Measurements from ENCODE around the gene FBXL4.
"Not testable (repeated sequence)": the region's sequence is repeated elsewhere in the genome, so short reads cannot be mapped to it uniquely, and the experiment has no call there.

FBXL4 gene

GRCh38 chr6:98920904-98921431, 26.8 kb downstream of the FBXL4 start:
- DNase-seq (ENCODE audit: insufficient read length, low spot score) (no peak), FAIRE-seq (no peak)
- no peak for TF ChIP-seq CTCF (IDR thresholded peaks at IDR 0.05; ENCODE audit: insufficient read depth, missing control alignments)

GRCh38 chr6:98910946-98911345, 36.8 kb downstream of the FBXL4 start:
- not testable (repeated sequence) for FAIRE-seq; DNase-seq (ENCODE audit: insufficient read length, low spot score)

- TF ChIP-seq CTCF (IDR thresholded peaks at IDR 0.05; ENCODE audit: insufficient read depth, missing control alignments): no peak
- FAIRE-seq: no peak
- no peak for DNase-seq (ENCODE audit: insufficient read length, low spot score)
These were observed 38.5 kb downstream of the FBXL4 start for GRCh38 chr6:98909236-98909635.

- not testable (repeated sequence) for DNase-seq (ENCODE audit: insufficient read length, low spot score); FAIRE-seq
These were observed 41.4 kb downstream of the FBXL4 start for GRCh38 chr6:98906342-98906741.

- no peak for FAIRE-seq
- no peak for DNase-seq (ENCODE audit: insufficient read length, low spot score)
- TF ChIP-seq CTCF (IDR thresholded peaks at IDR 0.05; ENCODE audit: insufficient read depth, missing control alignments): no peak
These were observed 42.0 kb downstream of the FBXL4 start for GRCh38 chr6:98905759-98906158.

GRCh38 chr6:98904096-98904495, 43.6 kb downstream of the FBXL4 start:
- no peak for FAIRE-seq
- TF ChIP-seq CTCF (IDR thresholded peaks at IDR 0.05; ENCODE audit: insufficient read depth, missing control alignments): no peak
- DNase-seq (ENCODE audit: insufficient read length, low spot score): no peak

GRCh38 chr6:98900706-98901105, 47.0 kb downstream of the FBXL4 start:
- FAIRE-seq: no peak
- DNase-seq (ENCODE audit: insufficient read length, low spot score): no peak
- TF ChIP-seq CTCF (IDR thresholded peaks at IDR 0.05; ENCODE audit: insufficient read depth, missing control alignments): no peak

- FAIRE-seq (no peak), DNase-seq (ENCODE audit: insufficient read length, low spot score) (no peak)
- no peak for TF ChIP-seq CTCF (IDR thresholded peaks at IDR 0.05; ENCODE audit: insufficient read depth, missing control alignments)
These were observed 52.9 kb downstream of the FBXL4 start for GRCh38 chr6:98894810-98895209.

Measured in D721Med (cell line).